GM12878 (cell line): ENCODE data around the gene CYP2U1.

Experiments
- ATF7 ChIP-seq: fragments of 450-650 bp; IDR thresholded peaks from 2 replicates; pipeline ENCODE4 v1.6.1; 2016; ENCODE audit warnings: low read depth, mild to moderate bottlenecking
- CBFB ChIP-seq: IDR thresholded peaks from 2 replicates; pipeline ENCODE4 v1.6.1; 2016; ENCODE audit warnings: antibody characterized with exemption, low read depth
- CTCF ChIP-seq, 3 experiments: IDR thresholded peaks in 2 of 3; conservative IDR thresholded peaks in 1 of 3; 2 replicates each; pipeline ENCODE4 v1.5.1; 2011; ENCODE audit warnings: low read depth in 3 of 3, low read length in 3 of 3, mild to moderate bottlenecking in 3 of 3, control low read depth in 2 of 3, moderate library complexity in 2 of 3, inconsistent platforms in 1 of 3, mixed read lengths in 1 of 3; ENCODE audit not compliant: control insufficient read depth in 2 of 3, insufficient read depth in 1 of 3; ENCODE audit errors: extremely low read depth in 1 of 3
- EP300 ChIP-seq, 2 experiments: fragments of 150-350 bp in 1 of 2; IDR thresholded peaks; 2 replicates each; pipeline ENCODE4 v1.6.1; 2011 to 2012; ENCODE audit warnings: low read depth in 2 of 2, low read length in 2 of 2, borderline replicate concordance in 1 of 2, improper control_type of control experiment in 1 of 2, inconsistent platforms in 1 of 2; ENCODE audit not compliant: control insufficient read depth in 1 of 2
- EZH2 ChIP-seq: IDR thresholded peaks from 2 replicates; pipeline ENCODE4 v1.6.1; 2012; ENCODE audit warnings: low read depth, mild to moderate bottlenecking, control low read depth, inconsistent platforms, low read length, borderline replicate concordance; ENCODE audit not compliant: control insufficient read depth
- FOS ChIP-seq: IDR thresholded peaks from 3 replicates; pipeline ENCODE4 v1.6.1; 2011; ENCODE audit warnings: borderline replicate concordance; ENCODE audit not compliant: insufficient read length; ENCODE audit errors: extremely low read depth
- HDAC2 ChIP-seq: fragments of 200-600 bp; sonication (generic); IDR thresholded peaks from 2 replicates; pipeline ENCODE4 v1.6.1; 2017
- JUNB ChIP-seq: IDR thresholded peaks from 2 replicates; pipeline ENCODE4 v1.6.1; 2016; ENCODE audit warnings: antibody characterized with exemption, mild to moderate bottlenecking
- MAX ChIP-seq: IDR thresholded peaks from 2 replicates; pipeline ENCODE4 v1.6.1; 2012; ENCODE audit warnings: low read depth, low read length, improper control_type of control experiment
- POLR2A ChIP-seq: IDR thresholded peaks from 2 replicates; pipeline ENCODE4 v1.6.1; 2011; ENCODE audit warnings: low read depth, mild to moderate bottlenecking, low read length
- RFX5 ChIP-seq: IDR thresholded peaks from 2 replicates; pipeline ENCODE4 v1.6.1; 2011; ENCODE audit warnings: low read depth, low read length, improper control_type of control experiment
- SUZ12 ChIP-seq: fragments of 200-600 bp; sonication (generic); IDR thresholded peaks from one replicate; pipeline ENCODE4 v1.6.1; 2018; ENCODE audit warnings: antibody characterized with exemption, mild to moderate bottlenecking; ENCODE audit not compliant: unreplicated experiment
- ZNF24 ChIP-seq: fragments of 450-650 bp; IDR thresholded peaks from 2 replicates; pipeline ENCODE4 v1.6.1; 2017; ENCODE audit warnings: antibody characterized with exemption, mild to moderate bottlenecking

- TF ChIP-seq CBFB, result no peak
- no peak for TF ChIP-seq POLR2A
- TF ChIP-seq EZH2, result no peak
- TF ChIP-seq RFX5, result no peak
- no peak for TF ChIP-seq HDAC2
- no peak for TF ChIP-seq ATF7
- TF ChIP-seq FOS, result no peak
- no peak for TF ChIP-seq SUZ12
- TF ChIP-seq ZNF24, result no peak
- TF ChIP-seq JUNB, result no peak
- TF ChIP-seq CTCF (IDR thresholded peaks at IDR 0.05 in 2 of 3, conservative IDR thresholded peaks at IDR 0.05 in 1 of 3; ENCODE audit: control insufficient read depth in 2 of 3, extremely low read depth in 1 of 3, insufficient read depth in 1 of 3, low read depth in 3 of 3, low read length in 3 of 3), result no peak
- no peak for TF ChIP-seq EP300 (IDR thresholded peaks at IDR 0.05; ENCODE audit: borderline replicate concordance in 1 of 2, control insufficient read depth in 1 of 2, low read depth in 2 of 2, low read length in 2 of 2)
- no peak for TF ChIP-seq MAX
Observed at GRCh38 chr4:107997794-107998193, 66.4 kb downstream of the CYP2U1 start.
